ENCODE measurements around the gene PAN3. TPM values are rescaled to one million over a fixed set of nuclear protein-coding genes. Genes with fewer than 3 reads are reported as not detected.

The PAN3 gene
- total RNA-seq, 4 donors from 2014 or later, result 26.0 to 45.0 (median 34.1) TPM

GRCh38 chr13:28248080-28248479, 109.7 kb downstream of the PAN3 start:
- no peak for TF ChIP-seq CTCF (IDR thresholded peaks at IDR 0.05)
- TF ChIP-seq EP300 (IDR thresholded peaks at IDR 0.05), result no peak
- TF ChIP-seq POLR2A (IDR thresholded peaks at IDR 0.05), result no peak
- no peak for TF ChIP-seq POLR2AphosphoS5 (IDR thresholded peaks at IDR 0.05)
- WGBS, 2 donors (ENCODE audit: low coverage in 1 of 2), result 35 to 50% methylated on average over 1 of the region's 1 CpG

DNA sequence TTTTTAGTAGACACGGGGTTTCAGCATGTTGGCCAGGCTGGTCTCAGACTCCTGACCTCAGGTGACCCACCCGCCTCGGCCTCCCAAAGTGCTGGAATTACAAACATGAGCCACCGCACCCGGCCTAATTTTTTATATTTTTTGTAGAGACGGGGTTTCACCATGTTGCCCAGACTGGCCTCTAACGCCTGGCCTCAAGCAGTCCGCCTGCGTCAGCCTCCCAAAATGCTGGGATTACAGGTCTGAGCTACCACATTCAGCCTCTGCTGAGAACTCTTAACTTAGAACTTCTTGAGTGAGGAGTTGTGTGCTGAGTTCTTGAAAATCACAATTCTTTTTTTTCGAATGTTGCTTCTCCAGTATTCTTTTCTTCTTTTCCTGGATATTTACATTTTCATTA, 112.2 kb downstream of the PAN3 start:
- H3K27ac ChIP-seq, result no peak overlapping the region
- H3K9me3 ChIP-seq, result no peaks in the 10 kb centered on the region
- peaks cover 0 to 4% of the 10 kb centered on the region in 2 donors for H3K36me3 ChIP-seq
- TF ChIP-seq POLR2AphosphoS5 (IDR thresholded peaks at IDR 0.05) (no peak), EP300 (IDR thresholded peaks at IDR 0.05) (no peak), CTCF (IDR thresholded peaks at IDR 0.05) (no peak), POLR2A (IDR thresholded peaks at IDR 0.05) (no peak)
- no peak for ATAC-seq
- 77 to 89% methylated on average over 5 to 10 of the region's 10 CpGs for WGBS, 2 donors (ENCODE audit: low coverage in 1 of 2)
- H3K4me1 ChIP-seq, result no peaks in the 10 kb centered on the region
- H3K27me3 ChIP-seq, result no peaks in the 10 kb centered on the region
- no peak overlapping the region for H3K4me3 ChIP-seq

More at GRCh38 chr13:28248080-28248479, 109.7 kb downstream of the PAN3 start:
- no peaks in the 10 kb centered on the region for H3K4me1 ChIP-seq
- H3K36me3 ChIP-seq, result peaks cover 0 to 7% of the 10 kb centered on the region in 2 donors
- no peak overlapping the region for H3K27ac ChIP-seq
- H3K27me3 ChIP-seq, result no peaks in the 10 kb centered on the region
- ATAC-seq, result no peak
- no peaks in the 10 kb centered on the region for H3K9me3 ChIP-seq
- no peak overlapping the region for H3K4me3 ChIP-seq

DNA sequence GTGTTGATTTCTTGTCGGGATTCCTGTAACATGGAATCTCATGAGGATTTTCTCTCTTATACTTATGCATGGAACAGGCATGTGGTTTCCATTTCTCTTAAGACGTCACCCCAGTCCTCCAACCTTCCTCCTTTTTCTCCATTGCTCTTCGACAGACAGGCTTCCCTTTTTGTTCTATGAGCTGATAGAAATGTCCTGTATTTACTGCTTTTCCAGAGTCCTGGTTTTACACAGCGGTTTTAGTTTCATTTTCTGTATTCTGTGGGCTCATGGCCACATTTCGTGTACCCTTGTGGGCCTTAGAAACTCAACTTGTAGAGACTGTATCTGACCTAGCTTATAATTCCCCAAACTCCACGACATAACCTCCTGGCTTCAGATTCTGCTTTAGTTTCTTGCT, 113.1 kb downstream of the PAN3 start:
- Histone ChIP-seq H3K4me3 (no peak overlapping the region), H3K27me3 (no peaks in the 10 kb centered on the region), H3K9me3 (no peaks in the 10 kb centered on the region), H3K4me1 (no peaks in the 10 kb centered on the region), H3K36me3 (peaks cover 0 to 9% of the 10 kb centered on the region in 2 donors), H3K27ac (no peak overlapping the region)
- no peak for ATAC-seq
- TF ChIP-seq POLR2A (IDR thresholded peaks at IDR 0.05), result no peak
- TF ChIP-seq EP300 (IDR thresholded peaks at IDR 0.05), result no peak
- no peak for TF ChIP-seq CTCF (IDR thresholded peaks at IDR 0.05)
- TF ChIP-seq POLR2AphosphoS5 (IDR thresholded peaks at IDR 0.05), result no peak
- 90 to 94% methylated on average over 5 of the region's 6 CpGs for whole genome bisulfite sequencing, 2 donors (ENCODE audit: low coverage in 1 of 2)

DNA sequence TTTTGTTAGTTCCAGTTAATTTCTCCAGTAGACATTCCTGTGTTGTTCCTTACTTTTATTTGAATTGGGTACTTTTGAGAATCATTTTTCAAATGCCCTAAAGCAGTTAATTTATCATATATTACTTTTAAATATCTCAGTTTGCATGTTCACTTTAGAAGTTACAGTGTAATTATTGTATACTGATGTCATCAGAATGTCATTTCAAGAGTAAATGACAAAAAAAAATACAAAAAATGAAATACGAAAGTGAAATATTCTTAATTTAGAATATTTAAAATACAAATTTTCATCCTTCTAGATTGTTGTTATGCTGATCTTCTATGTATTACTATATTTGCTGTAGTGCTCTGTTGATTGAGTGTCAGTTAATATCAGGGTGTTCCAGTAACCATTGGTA, 114.2 kb downstream of the PAN3 start:
- WGBS, 2 donors (ENCODE audit: low coverage in 1 of 2), result 64 to 95% methylated on average over 1 of the region's 1 CpG
- Histone ChIP-seq H3K27ac (no peak overlapping the region), H3K36me3 (peaks cover 0 to 18% of the 10 kb centered on the region in 2 donors), H3K4me3 (no peak overlapping the region), H3K4me1 (no peaks in the 10 kb centered on the region), H3K27me3 (no peaks in the 10 kb centered on the region), H3K9me3 (no peaks in the 10 kb centered on the region)
- no peak for ATAC-seq
- TF ChIP-seq POLR2A (IDR thresholded peaks at IDR 0.05) (no peak), POLR2AphosphoS5 (IDR thresholded peaks at IDR 0.05) (no peak), CTCF (IDR thresholded peaks at IDR 0.05) (no peak), EP300 (IDR thresholded peaks at IDR 0.05) (no peak)

- H3K27ac ChIP-seq, result no peak overlapping the region
- 92 to 98% methylated on average over 4 of the region's 4 CpGs for WGBS, 2 donors (ENCODE audit: low coverage in 1 of 2)
- H3K27me3 ChIP-seq, result no peaks in the 10 kb centered on the region
- no peak overlapping the region for H3K4me3 ChIP-seq
- H3K4me1 ChIP-seq, result no peaks in the 10 kb centered on the region
- no peaks in the 10 kb centered on the region for H3K9me3 ChIP-seq
- TF ChIP-seq POLR2AphosphoS5 (IDR thresholded peaks at IDR 0.05), result no peak
- no peak for TF ChIP-seq POLR2A (IDR thresholded peaks at IDR 0.05)
- no peak for TF ChIP-seq CTCF (IDR thresholded peaks at IDR 0.05)
- TF ChIP-seq EP300 (IDR thresholded peaks at IDR 0.05), result no peak
- H3K36me3 ChIP-seq, result peaks cover 0 to 58% of the 10 kb centered on the region in 2 donors
- no peak for ATAC-seq
These were observed 119.0 kb downstream of the PAN3 start for GRCh38 chr13:28257305-28257704.
